Osteocyte (in vitro differentiated cells): ENCODE measurements around the gene GTF2A1L. TPM values are rescaled to one million over a fixed set of nuclear protein-coding genes. Genes with fewer than 3 reads are reported as not detected.

Source experiments
- DNase-seq: peaks from one replicate; pipeline ENCODE4 v3.0.0; 2021; ENCODE audit warnings: mixed read lengths; ENCODE audit not compliant: unreplicated experiment; ENCODE audit errors: extremely low spot score
- H3K27ac Mint-ChIP-seq: one replicate; pipeline ENCODE4 v1.8.0; 2021; ENCODE audit warnings: mild to moderate bottlenecking, mixed read lengths; ENCODE audit not compliant: unreplicated experiment
- H3K27me3 Mint-ChIP-seq: one replicate; pipeline ENCODE4 v1.8.0; 2021; ENCODE audit warnings: mixed read lengths; ENCODE audit not compliant: unreplicated experiment
- H3K36me3 Mint-ChIP-seq: one replicate; pipeline ENCODE4 v1.8.0; 2021; ENCODE audit warnings: mixed read lengths; ENCODE audit not compliant: unreplicated experiment
- H3K4me1 Mint-ChIP-seq: one replicate; pipeline ENCODE4 v1.8.0; 2021; ENCODE audit warnings: mixed read lengths; ENCODE audit not compliant: unreplicated experiment
- H3K4me3 Mint-ChIP-seq: one replicate; pipeline ENCODE4 v1.8.0; 2021; ENCODE audit warnings: mild to moderate bottlenecking, moderate library complexity, mixed read lengths; ENCODE audit not compliant: unreplicated experiment
- H3K9me3 Mint-ChIP-seq: one replicate; pipeline ENCODE4 v1.8.0; 2021; ENCODE audit warnings: mixed read lengths; ENCODE audit not compliant: unreplicated experiment
- CTCF ChIP-seq: fragments of 200-600 bp; sonication (generic); IDR thresholded peaks from 2 replicates; pipeline ENCODE4 v1.5.0; 2021; ENCODE audit warnings: antibody characterized with exemption, mild to moderate bottlenecking, moderate library complexity
- total RNA-seq: library from RNA; stranded (reverse); gene quantifications from 2 replicates; pipeline ENCODE4 v1.2.1, GENCODE V29; 2021

The GTF2A1L gene
- total RNA-seq, 1 donor from 2014 or later = not detected

- no peak overlapping the region for H3K4me3 Mint-ChIP-seq
- no peak overlapping the region for H3K27ac Mint-ChIP-seq
- peaks cover 9% of the 10 kb centered on the region for H3K4me1 Mint-ChIP-seq
- peaks cover 3% of the 10 kb centered on the region for H3K9me3 Mint-ChIP-seq
- H3K36me3 Mint-ChIP-seq = peaks cover 3% of the 10 kb centered on the region
- no peak for DNase-seq
- TF ChIP-seq CTCF = no peak
- no peaks in the 10 kb centered on the region for H3K27me3 Mint-ChIP-seq
These were observed 91.7 kb downstream of the GTF2A1L start for GRCh38 chr2:48709096-48710034.

GRCh38 chr2:48711343-48711742, 93.7 kb downstream of the GTF2A1L start:
- Mint-ChIP-seq H3K4me1 (peaks cover 28% of the 10 kb centered on the region), H3K36me3 (no peaks in the 10 kb centered on the region), H3K27ac (no peak overlapping the region), H3K9me3 (no peaks in the 10 kb centered on the region), H3K4me3 (no peak overlapping the region), H3K27me3 (no peaks in the 10 kb centered on the region)
- no peak for TF ChIP-seq CTCF
- no peak for DNase-seq

GRCh38 chr2:48712151-48712550, 94.5 kb downstream of the GTF2A1L start:
- Mint-ChIP-seq H3K4me1 (peaks cover 36% of the 10 kb centered on the region), H3K27ac (no peak overlapping the region), H3K9me3 (no peaks in the 10 kb centered on the region), H3K27me3 (no peaks in the 10 kb centered on the region), H3K4me3 (no peak overlapping the region), H3K36me3 (no peaks in the 10 kb centered on the region)
- no peak for DNase-seq
- TF ChIP-seq CTCF = no peak

GRCh38 chr2:48713647-48714046, 96.0 kb downstream of the GTF2A1L start:
- Mint-ChIP-seq H3K27me3 (no peaks in the 10 kb centered on the region), H3K4me1 (peaks cover 49% of the 10 kb centered on the region), H3K27ac (no peak overlapping the region), H3K4me3 (no peak overlapping the region), H3K36me3 (no peaks in the 10 kb centered on the region), H3K9me3 (no peaks in the 10 kb centered on the region)
- DNase-seq = no peak
- no peak for TF ChIP-seq CTCF

GRCh38 chr2:48714245-48714644, 96.6 kb downstream of the GTF2A1L start:
- Mint-ChIP-seq H3K36me3 (no peaks in the 10 kb centered on the region), H3K9me3 (no peaks in the 10 kb centered on the region), H3K27ac (no peak overlapping the region), H3K27me3 (no peaks in the 10 kb centered on the region), H3K4me3 (no peak overlapping the region), H3K4me1 (peaks cover 53% of the 10 kb centered on the region)
- no peak for TF ChIP-seq CTCF
- no peak for DNase-seq
